Skeletal muscle cell (primary cell): ENCODE data around the gene CASS4.
A peak's percentile ranks its signal among the peaks of the same experiment; 100 is the strongest.
"Not testable (repeated sequence)": the region's sequence is repeated elsewhere in the genome, so short reads cannot be mapped to it uniquely, and the experiment has no call there.

Experiments used
- DNase-seq: peaks from one replicate; pipeline ENCODE4 v3.0.0-alpha.2; 2010; ENCODE audit warnings: low read depth
- H3K4me3 ChIP-seq: 2 replicates; pipeline ENCODE4 v1.5.1; 2011; ENCODE audit warnings: low read depth, mild to moderate bottlenecking, control low read depth, low read length, moderate library complexity

The CASS4 gene

DNA sequence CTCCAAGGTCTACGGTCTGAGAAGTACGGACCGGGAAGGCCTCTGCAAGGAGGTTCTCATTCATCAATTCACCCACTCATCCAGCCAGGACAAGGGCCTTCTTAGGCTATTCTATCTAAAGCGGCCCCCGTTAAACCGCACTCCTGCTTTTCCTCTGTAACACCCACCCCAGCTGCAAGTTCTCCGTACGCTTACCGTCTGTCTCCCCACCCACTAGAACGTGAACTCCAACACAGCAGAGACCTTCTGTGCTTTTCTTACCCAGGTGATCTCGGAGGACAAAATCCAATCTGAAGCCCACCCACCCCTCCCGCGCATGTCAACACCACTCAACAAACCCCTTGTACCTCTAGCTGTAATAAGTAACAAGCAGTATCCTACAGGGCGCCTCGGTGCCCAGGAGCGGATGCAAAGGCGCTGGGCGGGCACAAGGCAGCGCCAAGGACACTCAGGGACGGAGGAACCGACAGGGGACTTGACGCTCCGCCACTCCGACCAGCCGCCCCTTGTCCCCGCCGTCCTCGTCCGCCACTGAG is 20.4 kb upstream of the CASS4 start:
- no peak for DNase-seq
- peak overlapping the region; percentile 98 for H3K4me3 ChIP-seq

DNA sequence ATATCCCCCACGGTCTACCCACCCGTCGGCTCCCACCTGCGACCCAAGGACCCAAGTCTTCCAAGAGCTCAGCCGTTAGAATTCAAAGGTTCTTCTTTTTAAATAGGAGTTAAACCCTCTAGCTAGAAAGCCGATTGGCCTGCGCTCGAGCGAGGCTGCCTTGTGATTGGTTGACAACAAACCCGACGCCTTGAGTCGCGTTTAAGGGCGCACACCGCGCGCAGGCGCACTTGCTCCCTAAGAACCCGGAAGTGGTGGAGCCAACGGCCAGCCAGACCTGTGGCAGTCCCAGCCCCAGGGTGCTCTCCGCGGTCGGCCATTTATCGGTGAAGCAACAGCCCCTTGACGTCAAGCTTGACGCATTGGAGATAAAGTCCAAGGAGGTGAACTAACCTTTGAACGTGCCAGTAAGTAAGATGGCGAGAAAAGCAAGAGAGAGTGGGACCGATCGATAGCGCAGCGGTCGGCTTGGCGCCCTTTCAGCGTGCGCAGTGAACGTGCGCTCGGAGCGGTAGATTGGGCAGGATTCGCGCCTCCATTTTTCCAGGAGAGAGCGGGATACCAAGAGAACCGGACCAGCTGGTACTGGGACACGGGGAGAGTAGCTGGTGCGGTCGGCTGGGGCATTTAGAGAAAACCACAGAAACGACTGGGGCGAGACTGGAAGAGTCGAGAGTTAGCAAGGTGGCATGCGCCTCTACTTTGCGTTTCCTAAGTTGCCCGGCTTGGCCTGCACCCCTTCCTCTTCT is 19.8 kb upstream of the CASS4 start, which contains the start of the genes AURKA and CSTF1:
TSS of gene AURKA (minus strand) at position 84 of the 749 bp plus-strand sequence. CDS start 4,018 bp downstream, outside the sequence.
TSS of gene CSTF1 (plus strand) at position 514 of the 749 bp plus-strand sequence. CDS start 2,908 bp downstream, outside the sequence.
- peak within 1 kb of the TSS; percentile 98 for H3K4me3 ChIP-seq
- peak; percentile 98 for DNase-seq

DNA sequence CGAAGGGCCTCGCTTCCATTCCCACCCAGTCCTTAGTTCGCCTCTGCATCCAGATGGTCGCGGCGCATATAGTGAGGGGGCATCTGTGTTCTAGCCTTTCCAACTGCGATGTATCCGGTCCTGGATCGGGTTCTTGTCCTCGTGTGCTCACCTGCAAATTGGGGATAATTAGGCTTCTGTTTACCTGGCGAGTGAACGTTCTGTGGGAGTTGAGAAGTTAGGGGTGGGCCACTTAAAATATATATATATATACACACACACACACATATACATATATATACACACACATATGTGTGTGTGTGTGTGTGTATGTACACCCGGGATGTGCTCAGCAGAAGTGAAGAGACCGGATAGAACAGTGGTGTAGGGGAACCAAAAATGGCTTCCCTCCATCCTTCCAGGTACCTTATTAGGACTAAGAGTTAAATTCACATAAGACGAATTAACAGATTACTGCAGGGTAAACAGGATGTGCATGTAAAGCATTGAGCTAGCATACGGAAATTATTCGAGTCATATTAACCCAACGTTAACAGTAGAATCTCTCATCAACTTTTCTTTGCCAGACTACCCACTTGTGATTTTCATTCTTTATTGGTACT is 19.1 kb upstream of the CASS4 start:
- no peak for DNase-seq
- H3K4me3 ChIP-seq, result peak overlapping the region; percentile 98

DNA sequence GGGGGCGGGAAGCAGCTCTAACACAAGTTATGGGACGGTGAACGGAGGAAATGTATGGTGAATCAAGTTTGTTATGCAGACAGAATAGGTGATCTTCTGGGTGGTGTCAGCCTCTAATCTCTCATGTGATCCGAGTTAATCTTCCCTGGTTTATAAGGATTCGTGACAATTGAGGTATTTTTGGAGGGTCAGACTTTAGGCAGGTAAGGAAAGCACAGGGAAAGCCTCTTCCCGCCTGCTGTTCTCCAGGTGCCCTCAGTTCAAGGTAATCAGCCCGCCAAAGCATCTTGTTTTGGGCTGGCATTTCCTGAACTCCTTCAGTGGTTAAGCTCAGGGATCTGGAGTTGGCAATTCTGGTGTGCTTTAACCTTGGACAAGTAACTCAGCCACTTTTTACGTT is 18.4 kb upstream of the CASS4 start:
- no peak for DNase-seq
- H3K4me3 ChIP-seq, result peak overlapping the region; percentile 98

DNA sequence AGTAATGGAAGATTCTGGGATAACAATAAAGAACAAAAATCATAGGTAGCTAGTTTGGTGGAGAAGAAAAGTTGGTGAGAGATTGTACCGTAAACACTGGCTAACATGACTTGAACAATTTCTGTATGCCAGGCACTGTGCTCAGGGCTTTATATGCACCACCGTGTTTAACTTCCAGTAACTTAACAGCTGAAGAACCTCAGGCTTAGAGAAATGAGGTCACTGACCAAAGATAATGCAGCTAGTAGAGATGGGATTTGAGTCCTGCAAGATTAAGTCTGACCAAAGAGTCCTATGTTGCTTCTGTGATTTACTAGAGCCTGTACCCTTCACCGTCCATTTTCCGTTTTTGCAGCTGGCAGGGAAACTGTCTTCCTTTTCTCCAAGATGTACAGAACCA is 16.9 kb upstream of the CASS4 start:
- DNase-seq, result no peak
- H3K4me3 ChIP-seq, result no peak overlapping the region

DNA sequence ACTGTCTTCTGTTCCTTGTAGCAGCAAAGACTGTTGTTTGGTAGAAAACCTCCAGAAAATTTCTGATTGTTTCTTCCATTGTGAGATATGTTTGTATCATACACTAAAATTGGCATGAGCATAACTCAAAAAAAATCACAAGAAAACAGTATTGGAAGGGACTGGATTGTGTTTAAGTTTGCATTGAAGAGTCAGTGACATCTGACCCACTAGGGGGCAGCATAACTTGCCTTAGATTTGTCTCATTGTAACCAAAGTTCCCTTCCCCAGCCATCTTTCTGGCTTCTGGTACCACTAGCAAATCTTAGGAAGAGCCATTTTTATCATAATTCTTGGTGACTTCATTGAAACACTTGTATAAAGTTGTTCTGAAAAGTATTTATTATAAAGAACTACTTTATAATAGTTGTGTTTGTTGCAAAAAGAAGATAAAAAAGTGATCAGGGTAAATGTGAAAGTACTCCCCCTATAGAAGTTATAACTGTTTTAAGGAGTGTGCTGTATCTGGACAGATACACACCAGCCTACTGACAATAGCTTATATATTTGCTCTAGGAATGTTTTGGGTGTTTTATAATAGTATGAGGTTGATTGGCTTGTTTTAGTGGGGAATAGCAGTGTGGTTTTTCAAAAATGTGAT is 11.9 kb upstream of the CASS4 start:
- no peak for DNase-seq
- no peak overlapping the region for H3K4me3 ChIP-seq

DNA sequence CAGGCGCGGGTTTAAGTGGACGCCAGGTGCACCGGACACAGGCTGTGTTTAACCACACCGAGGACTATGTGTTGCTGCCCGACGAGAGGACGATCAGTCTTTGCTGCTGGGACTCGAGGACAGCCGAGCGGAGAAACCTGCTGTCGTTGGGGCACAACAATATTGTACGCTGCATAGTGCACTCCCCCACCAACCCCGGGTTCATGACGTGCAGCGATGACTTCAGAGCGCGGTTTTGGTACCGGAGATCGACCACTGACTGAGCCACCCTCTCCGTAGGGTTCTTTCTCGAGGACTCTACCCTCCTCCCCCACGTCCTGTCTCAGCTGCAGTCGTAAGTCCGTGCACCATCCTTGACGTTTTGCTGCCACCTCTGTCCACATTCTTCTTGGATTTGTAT is 8.6 kb upstream of the CASS4 start:
- DNase-seq, result no peak
- no peak overlapping the region for H3K4me3 ChIP-seq

DNA sequence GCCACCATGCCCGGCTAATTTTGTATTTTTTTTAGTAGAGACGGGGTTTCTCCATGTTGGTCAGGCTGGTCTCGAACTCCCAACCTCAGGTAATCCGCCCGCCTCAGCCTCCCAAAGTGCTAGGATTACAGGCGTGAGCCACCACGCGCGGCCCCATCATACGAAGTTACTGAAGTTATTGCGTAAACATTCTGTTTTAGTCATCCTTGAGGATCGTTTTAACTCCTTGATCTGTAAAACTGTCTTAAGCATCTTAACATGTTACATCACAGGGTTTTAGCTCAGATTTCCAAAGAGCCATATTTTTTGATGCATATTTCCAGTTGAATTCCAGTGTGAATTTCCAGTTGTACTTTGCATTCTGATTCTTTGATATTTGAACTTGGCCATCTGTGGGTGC is 6.7 kb upstream of the CASS4 start:
- not testable (repeated sequence) for DNase-seq, H3K4me3 ChIP-seq

DNA sequence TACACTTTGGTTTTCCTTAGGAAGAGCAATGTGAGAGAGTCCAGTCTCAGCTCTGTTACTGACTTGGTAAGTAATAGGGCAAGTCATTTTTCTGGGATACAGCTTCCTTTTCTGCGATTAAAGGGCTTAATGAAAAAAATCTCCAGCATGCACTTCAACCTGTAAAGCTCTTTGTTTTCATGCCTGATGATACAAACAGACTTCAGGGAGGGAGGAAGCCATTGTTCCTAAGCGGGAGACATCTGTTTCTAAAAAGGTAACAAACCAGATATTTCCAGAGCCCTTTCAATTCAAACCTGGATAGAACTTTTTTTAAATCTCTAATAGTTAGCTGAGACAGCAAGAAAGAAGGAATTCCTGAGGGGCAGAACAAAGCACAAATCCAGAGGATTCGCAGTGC is 5.2 kb upstream of the CASS4 start:
- no peak overlapping the region for H3K4me3 ChIP-seq
- DNase-seq, result no peak

DNA sequence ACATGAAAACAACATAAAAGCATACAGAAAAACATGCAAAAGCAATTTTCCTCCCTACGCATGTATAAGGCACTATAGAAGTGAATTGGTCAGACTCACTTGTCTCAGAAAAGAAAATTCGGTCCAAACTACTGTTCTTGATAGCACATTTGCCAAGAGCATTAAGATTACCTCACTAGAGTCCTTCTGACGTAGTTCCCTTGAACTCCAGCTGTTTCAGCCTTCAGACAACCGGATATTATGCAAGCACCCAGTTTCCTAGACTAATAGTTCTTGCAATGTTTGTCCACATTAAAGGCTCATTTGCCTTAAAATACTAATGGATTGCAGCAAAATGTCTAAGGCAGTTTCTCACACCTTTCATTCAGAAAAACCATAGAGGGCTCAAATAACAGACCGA is 2.5 kb upstream of the CASS4 start:
- H3K4me3 ChIP-seq, result no peak overlapping the region
- DNase-seq, result no peak

DNA sequence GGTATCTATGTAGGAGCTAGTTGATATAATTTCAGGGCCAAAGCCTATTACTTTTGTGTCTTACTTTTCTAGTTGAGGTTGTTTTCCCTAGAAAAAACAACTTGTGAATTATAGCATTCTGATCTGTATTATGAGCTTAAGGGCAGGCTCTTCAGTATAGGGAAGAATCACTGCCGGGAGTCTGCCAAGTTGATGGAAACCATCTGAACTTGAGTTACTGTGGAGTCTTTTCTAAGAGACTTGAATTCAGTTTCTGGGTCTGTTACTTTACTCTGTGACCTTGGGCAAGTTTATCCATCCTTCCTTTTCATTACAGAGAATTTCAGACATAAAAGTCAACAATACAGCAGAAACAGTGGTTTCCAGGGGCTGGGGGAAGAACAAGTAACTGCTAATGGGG is 2.1 kb upstream of the CASS4 start:
- DNase-seq, result no peak
- no peak overlapping the region for H3K4me3 ChIP-seq

DNA sequence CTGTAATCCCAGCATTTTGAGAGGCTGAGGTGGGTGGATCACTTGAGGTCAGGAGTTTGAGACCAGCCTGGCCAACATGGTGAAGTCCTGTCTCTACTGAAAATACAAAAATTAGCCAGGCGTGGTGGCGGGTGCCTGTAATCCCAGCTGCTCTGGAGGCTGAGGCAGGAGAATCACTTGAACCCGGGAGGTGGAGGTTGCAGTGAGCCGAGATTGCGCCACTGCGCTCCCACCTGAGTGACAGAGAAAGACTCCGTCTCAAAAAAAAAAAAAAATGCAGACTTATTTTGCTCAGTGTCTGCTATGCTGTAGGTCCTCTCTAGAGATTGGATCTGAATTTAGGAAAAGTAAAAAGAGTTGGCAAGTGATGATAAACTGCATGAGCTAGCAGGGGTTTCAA is 773 bp upstream of the CASS4 start:
- H3K4me3 ChIP-seq, result not testable (repeated sequence)

DNA sequence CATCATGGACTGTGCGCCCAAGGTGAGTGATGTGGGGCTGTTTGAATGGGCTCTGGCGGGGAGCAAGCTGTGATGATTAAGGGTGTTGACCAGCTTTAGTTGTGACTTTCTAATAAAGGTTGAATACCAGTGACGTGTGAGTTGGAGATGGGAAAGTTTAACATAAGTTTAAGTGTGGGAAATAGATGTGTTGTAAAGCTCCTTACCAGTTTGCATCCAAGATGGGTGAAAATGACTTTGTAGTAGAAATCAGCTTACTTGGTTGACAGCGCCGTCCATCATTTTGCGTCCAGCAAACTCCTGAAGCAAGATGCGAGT is 372 bp downstream of the CASS4 start:
- no peak overlapping the region for H3K4me3 ChIP-seq
- DNase-seq, result no peak

More for the DNA sequence above, 773 bp upstream of the CASS4 start:
- DNase-seq, result not testable (repeated sequence)

DNA sequence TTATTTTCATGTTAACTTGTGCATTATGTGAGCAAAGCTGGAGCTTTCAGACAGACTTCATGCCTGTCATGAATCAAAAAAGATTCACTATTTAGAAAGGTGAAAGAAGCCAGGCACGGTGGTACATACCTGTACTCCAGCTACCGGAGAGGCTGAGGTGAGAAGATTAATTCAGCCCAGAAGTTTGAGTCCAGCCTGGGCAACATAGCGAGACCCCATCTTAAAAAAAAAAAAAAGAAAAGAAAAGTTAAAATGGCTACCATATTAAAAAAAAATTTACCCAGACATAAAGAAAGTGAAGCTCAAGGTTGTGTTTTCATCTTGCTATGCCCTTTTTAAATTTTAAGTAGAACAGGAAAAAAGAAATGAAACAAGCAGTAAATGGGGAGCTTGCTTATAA is 889 bp downstream of the CASS4 start:
- no peak overlapping the region for H3K4me3 ChIP-seq
- DNase-seq, result no peak

DNA sequence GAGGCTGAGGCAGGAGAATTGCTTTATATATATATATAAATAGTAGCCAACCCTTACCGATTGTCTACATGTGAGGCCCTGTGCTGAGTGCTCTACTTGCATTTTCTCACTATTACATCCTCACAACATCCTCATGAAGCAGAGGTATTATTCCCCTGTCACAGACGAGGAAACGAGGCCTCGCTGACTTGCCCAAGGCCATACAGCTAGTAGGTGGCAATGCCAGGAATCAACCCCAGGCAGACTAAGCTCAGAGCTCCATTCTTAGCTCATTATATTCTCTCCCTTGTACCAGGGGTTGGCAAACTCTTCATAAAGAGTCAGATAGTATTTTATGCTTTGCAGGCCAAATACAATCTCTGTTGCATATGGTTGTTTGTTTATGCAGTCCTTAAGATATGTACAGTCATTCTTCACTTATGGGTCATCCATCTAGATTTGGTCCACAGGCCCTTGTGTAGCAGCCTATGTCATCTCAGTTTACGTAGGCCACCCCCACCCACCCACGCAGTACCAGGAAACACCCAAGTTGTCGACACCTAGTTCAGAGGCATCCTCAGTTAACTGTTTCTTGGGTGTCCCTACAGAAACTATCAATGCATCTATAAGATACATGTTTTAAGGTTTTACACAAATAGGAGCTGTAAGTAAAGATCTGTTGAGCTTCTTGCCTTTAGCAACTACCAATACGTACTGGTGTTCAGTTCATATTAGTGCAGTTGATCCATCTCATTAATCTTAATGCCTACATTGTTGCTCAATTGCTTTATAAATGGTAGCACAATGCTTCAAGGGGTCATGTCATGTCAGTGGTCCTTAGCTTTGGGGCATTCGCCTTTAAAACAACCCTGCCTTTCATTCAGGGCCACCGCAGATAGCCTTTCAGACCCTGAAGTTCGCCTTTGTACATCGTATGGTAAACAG is 3.0 kb downstream of the CASS4 start:
- peak; percentile 77 for DNase-seq
- H3K4me3 ChIP-seq, result no peak overlapping the region

DNA sequence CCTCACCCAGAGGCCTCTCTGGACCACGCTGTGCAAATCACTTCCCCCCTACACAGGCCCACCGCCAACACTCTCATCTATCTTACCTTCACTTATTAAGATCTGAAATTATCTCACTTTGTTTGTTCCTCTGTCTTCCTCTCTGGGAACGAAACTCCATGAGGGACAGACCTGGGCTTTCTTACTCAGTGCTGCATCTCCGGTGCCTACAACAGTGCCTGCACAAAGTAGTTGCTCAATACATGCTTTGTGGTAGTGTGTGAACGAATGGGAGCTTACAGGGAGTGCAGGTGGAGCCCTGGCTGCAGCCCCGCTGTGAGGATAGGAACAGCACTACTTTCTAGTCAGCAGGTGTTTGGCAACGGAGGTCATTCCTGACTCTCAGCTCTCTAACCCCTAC is 5.3 kb downstream of the CASS4 start:
- no peak overlapping the region for H3K4me3 ChIP-seq
- DNase-seq, result no peak

DNA sequence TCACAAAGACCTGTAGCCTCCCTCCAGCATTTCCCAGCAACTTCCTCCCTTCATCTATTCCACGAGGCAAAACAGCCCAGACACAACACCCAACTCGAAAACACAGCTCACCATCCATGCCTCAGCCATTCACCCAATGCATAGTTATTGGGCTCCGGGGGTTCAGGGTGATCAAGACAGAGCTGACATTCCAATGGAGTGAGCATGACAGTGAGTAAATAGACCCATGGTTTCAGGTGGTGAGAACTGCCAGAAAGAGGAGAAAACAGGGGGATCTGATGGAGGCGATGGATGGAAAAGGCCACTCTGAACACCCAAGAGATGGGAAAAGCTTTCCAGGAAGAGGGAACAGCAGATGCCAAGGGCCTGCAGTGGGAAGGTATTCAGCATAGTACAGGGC is 5.9 kb downstream of the CASS4 start:
- no peak overlapping the region for H3K4me3 ChIP-seq
- DNase-seq, result no peak

DNA sequence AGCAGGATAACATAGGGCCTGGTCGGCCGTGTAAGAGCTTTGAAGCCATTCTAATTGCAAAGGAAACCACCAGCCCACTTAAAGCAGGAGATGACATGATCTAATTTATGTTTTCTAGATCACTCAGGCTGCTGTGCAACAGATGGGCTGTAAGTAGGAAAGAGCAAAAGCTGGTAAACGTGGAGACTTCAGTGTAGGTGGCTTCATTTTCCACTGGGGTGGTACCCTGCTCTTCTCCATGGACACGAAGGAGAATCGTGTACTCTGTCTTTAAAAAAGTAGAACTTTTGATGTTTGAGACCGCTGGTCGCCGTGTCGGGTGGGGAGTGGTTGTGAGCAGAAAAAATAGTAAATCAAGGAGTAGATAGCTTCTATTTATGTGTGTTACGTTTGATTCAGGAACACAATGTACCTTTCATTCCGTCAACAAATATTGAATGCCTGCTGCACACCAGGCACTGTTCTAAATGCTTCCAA is 6.4 kb downstream of the CASS4 start:
- H3K4me3 ChIP-seq, result no peak overlapping the region
- DNase-seq, result no peak

DNA sequence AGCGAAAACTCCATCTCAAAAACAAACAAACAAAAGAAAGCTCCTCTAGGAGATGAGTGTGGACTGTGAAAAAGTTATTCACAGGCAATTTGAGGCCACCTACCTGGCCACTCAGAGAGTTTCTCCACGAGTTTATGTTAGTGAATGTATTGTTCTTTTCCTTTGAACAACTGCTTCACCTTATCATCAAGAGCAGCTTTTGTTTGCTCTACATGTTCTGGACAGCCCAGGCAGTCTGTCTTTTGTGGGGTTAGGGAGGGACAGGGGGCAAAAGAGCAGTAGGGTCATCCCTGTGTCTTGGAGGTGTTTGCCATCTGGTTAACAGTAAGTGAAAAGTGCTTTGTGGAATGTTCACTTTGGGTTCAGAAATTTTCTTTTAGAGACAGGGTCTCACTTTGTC is 8.0 kb downstream of the CASS4 start:
- DNase-seq, result no peak
- no peak overlapping the region for H3K4me3 ChIP-seq
